H9 (cell line): ENCODE results near the gene HHAT. TPM values are rescaled to one million over a fixed set of nuclear protein-coding genes. Genes with fewer than 3 reads are reported as not detected.

Source experiments
- DNase-seq: peaks from one replicate; pipeline ENCODE4 v3.0.0-alpha.2; 2017
- H2AFZ ChIP-seq: one replicate; pipeline ENCODE4 v1.6.1; 2013; ENCODE audit warnings: mild to moderate bottlenecking, low read length, control low read depth, moderate library complexity
- H2AK5ac ChIP-seq: 2 replicates; pipeline ENCODE4 v1.6.1; 2013; ENCODE audit warnings: low read length, control low read depth, mixed read lengths; ENCODE audit not compliant: insufficient read length
- H2BK120ac ChIP-seq: one replicate; pipeline ENCODE4 v1.6.1; 2013; ENCODE audit warnings: low read depth, mild to moderate bottlenecking, low read length, control low read depth, inconsistent platforms; ENCODE audit not compliant: poor library complexity, severe bottlenecking
- H2BK12ac ChIP-seq: 2 replicates; pipeline ENCODE4 v1.6.1; 2013; ENCODE audit warnings: low read length, control low read depth, mixed read lengths, low read depth; ENCODE audit not compliant: insufficient read length
- H2BK15ac ChIP-seq: 2 replicates; pipeline ENCODE4 v1.6.1; 2013; ENCODE audit warnings: low read depth, low read length, control low read depth
- H2BK20ac ChIP-seq: one replicate; pipeline ENCODE4 v1.6.1; 2013; ENCODE audit warnings: low read depth, mild to moderate bottlenecking, low read length, control low read depth, inconsistent platforms; ENCODE audit not compliant: poor library complexity, severe bottlenecking
- H2BK5ac ChIP-seq: 2 replicates; pipeline ENCODE4 v1.6.1; 2013; ENCODE audit warnings: low read length, control low read depth, mixed read lengths; ENCODE audit not compliant: insufficient read length
- H3K14ac ChIP-seq: 2 replicates; pipeline ENCODE4 v1.6.1; 2013; ENCODE audit warnings: low read length, control low read depth; ENCODE audit not compliant: insufficient read depth
- H3K18ac ChIP-seq: 2 replicates; pipeline ENCODE4 v1.6.1; 2013; ENCODE audit warnings: low read depth, mild to moderate bottlenecking, mixed read lengths, low read length, control low read depth; ENCODE audit not compliant: insufficient read length
- H3K23ac ChIP-seq: 2 replicates; pipeline ENCODE4 v1.6.1; 2013; ENCODE audit warnings: low read length, control low read depth, mixed read lengths, low read depth; ENCODE audit not compliant: insufficient read length
- H3K23me2 ChIP-seq: 2 replicates; pipeline ENCODE4 v1.6.1; 2013; ENCODE audit warnings: low read depth, mild to moderate bottlenecking, mixed read lengths, low read length, control low read depth; ENCODE audit not compliant: insufficient read length, poor library complexity, severe bottlenecking
- H3K27ac ChIP-seq: 2 replicates; pipeline ENCODE4 v1.5.1; 2013; ENCODE audit warnings: low read length, control low read depth, mixed read lengths, low read depth; ENCODE audit not compliant: insufficient read length
- H3K27me3 ChIP-seq: 2 replicates; pipeline ENCODE4 v1.6.1; 2013; ENCODE audit warnings: low read length, control low read depth, inconsistent platforms; ENCODE audit not compliant: insufficient read depth
- H3K4ac ChIP-seq: 2 replicates; pipeline ENCODE4 v1.6.1; 2013; ENCODE audit warnings: low read depth, mild to moderate bottlenecking, control low read depth, inconsistent platforms, low read length, moderate library complexity
- H3K4me1 ChIP-seq: 2 replicates; pipeline ENCODE4 v1.6.1; 2013; ENCODE audit warnings: low read length, control low read depth, inconsistent platforms; ENCODE audit not compliant: insufficient read depth
- H3K4me2 ChIP-seq: 2 replicates; pipeline ENCODE4 v1.6.1; 2013; ENCODE audit warnings: low read length, control low read depth, mixed read lengths; ENCODE audit not compliant: insufficient read length, insufficient read depth
- H3K56ac ChIP-seq: 2 replicates; pipeline ENCODE4 v1.6.1; 2013; ENCODE audit warnings: low read depth, mild to moderate bottlenecking, mixed read lengths, low read length, control low read depth; ENCODE audit not compliant: insufficient read length
- H3K79me1 ChIP-seq: 2 replicates; pipeline ENCODE4 v1.6.1; 2013; ENCODE audit warnings: low read depth, mild to moderate bottlenecking, moderate library complexity, low read length, control low read depth, inconsistent platforms; ENCODE audit not compliant: insufficient read depth, poor library complexity, severe bottlenecking
- H3K79me2 ChIP-seq: 2 replicates; pipeline ENCODE4 v1.6.1; 2013; ENCODE audit warnings: low read length, control low read depth, inconsistent platforms; ENCODE audit not compliant: insufficient read depth
- H3K9ac ChIP-seq: 2 replicates; pipeline ENCODE4 v1.6.1; 2013; ENCODE audit warnings: low read length, control low read depth, mixed read lengths; ENCODE audit not compliant: insufficient read length; ENCODE audit errors: extremely low read depth
- H3K9me3 ChIP-seq: one replicate; pipeline ENCODE4 v1.6.1; 2013; ENCODE audit warnings: low read depth, low read length, inconsistent platforms; ENCODE audit not compliant: control insufficient read depth
- H3T11ph ChIP-seq: one replicate; pipeline ENCODE4 v1.6.1; 2013; ENCODE audit warnings: mild to moderate bottlenecking, low read length, control low read depth, inconsistent platforms
- H4K20me1 ChIP-seq: one replicate; pipeline ENCODE4 v1.6.1; 2013; ENCODE audit not compliant: control insufficient read depth, insufficient read length, insufficient read depth
- H4K5ac ChIP-seq: 2 replicates; pipeline ENCODE4 v1.6.1; 2013; ENCODE audit warnings: low read depth, mild to moderate bottlenecking, mixed read lengths, low read length, control low read depth; ENCODE audit not compliant: insufficient read length
- H4K8ac ChIP-seq: replicated peaks from 2 replicates; pipeline ENCODE4 v1.6.1; 2013; ENCODE audit warnings: low read length, control low read depth, mixed read lengths, low read depth; ENCODE audit not compliant: insufficient read length
- H4K91ac ChIP-seq: 2 replicates; pipeline ENCODE4 v1.6.1; 2013; ENCODE audit warnings: low read depth, mild to moderate bottlenecking, moderate library complexity, mixed read lengths, low read length, control low read depth; ENCODE audit not compliant: insufficient read length
- H3K27ac Mint-ChIP-seq, 3 experiments: 2 replicates in 2 of 3; 3 replicates in 1 of 3; pipeline ENCODE4 v1.8.0; 2020 to 2021; ENCODE audit warnings: mixed read lengths in 3 of 3, mild to moderate bottlenecking in 1 of 3, moderate library complexity in 1 of 3
- H3K27me3 Mint-ChIP-seq: 2 replicates; pipeline ENCODE4 v1.8.0; 2021; ENCODE audit warnings: low read depth, mild to moderate bottlenecking, moderate library complexity, mixed read lengths
- H3K36me3 Mint-ChIP-seq, 3 experiments: 2 replicates in 2 of 3; 3 replicates in 1 of 3; pipeline ENCODE4 v1.8.0; 2020 to 2021; ENCODE audit warnings: low read depth in 3 of 3, mixed read lengths in 3 of 3; ENCODE audit not compliant: insufficient read depth in 1 of 3
- H3K4me1 Mint-ChIP-seq, 2 experiments: 2 replicates each; pipeline ENCODE4 v1.8.0; 2020; ENCODE audit warnings: mixed read lengths in 2 of 2
- H3K4me3 Mint-ChIP-seq, 2 experiments: 2 replicates in 1 of 2; 3 replicates in 1 of 2; pipeline ENCODE4 v1.8.0; 2020 to 2021; ENCODE audit warnings: mild to moderate bottlenecking in 2 of 2, mixed read lengths in 2 of 2, moderate library complexity in 1 of 2
- H3K9me3 Mint-ChIP-seq, 2 experiments: 2 replicates in 1 of 2; 3 replicates in 1 of 2; pipeline ENCODE4 v1.8.0; 2020; ENCODE audit warnings: mild to moderate bottlenecking in 2 of 2, mixed read lengths in 2 of 2, moderate library complexity in 1 of 2
- CTCF ChIP-seq: fragments of 200-600 bp; sonication (generic); conservative IDR thresholded peaks from 3 replicates; pipeline ENCODE4 v1.8.0; 2021; ENCODE audit warnings: antibody characterized with exemption, mild to moderate bottlenecking
- WGBS: extraction: QIAGEN DNeasy Blood & Tissue Kit; methylation state at CpG from one replicate; pipeline ENCODE4 v1.1.7; 2013; ENCODE audit warnings: missing lambda C conversion rate, low lambda C conversion rate, mixed read lengths; ENCODE audit not compliant: insufficient read length; ENCODE audit errors: extremely low coverage; 5-methylcytosine and 5-hydroxymethylcytosine counted together
- total RNA-seq: library from RNA; stranded (reverse); gene quantifications from 2 replicates; pipeline ENCODE4 v1.2.1, GENCODE V29; 2021

HHAT gene
- total RNA-seq, 1 experiment from 2014 or later = 0.48 TPM

GRCh38 chr1:210700083-210700482 is 371.4 kb downstream of the HHAT start:
- Histone ChIP-seq H3K14ac (no peak overlapping the region), H2BK15ac (no peak overlapping the region)
- no peak overlapping the region for H3K4me3 Mint-ChIP-seq

More at GRCh38 chr1:210700083-210700482, 371.4 kb downstream of the HHAT start:
- Histone ChIP-seq H3K4ac (no peak overlapping the region), H4K8ac (no peak overlapping the region), H3K23ac (no peak overlapping the region), H2AK5ac (no peak overlapping the region), H3K18ac (no peak overlapping the region), H4K20me1 (no peaks in the 10 kb centered on the region), H2BK120ac (no peak overlapping the region), H3K9me3 (no peaks in the 10 kb centered on the region), H3K4me1 (no peaks in the 10 kb centered on the region), H4K5ac (no peak overlapping the region), H3K27me3 (no peaks in the 10 kb centered on the region), H2BK20ac (no peak overlapping the region), H3K56ac (no peak overlapping the region), H3K23me2 (no peaks in the 10 kb centered on the region), H3K27ac (no peak overlapping the region), H4K91ac (no peak overlapping the region), H2BK5ac (no peak overlapping the region), H3K79me2 (no peaks in the 10 kb centered on the region), H2AFZ (no peak overlapping the region), H3K79me1 (no peaks in the 10 kb centered on the region), H2BK12ac (no peak overlapping the region), H3T11ph (no peak overlapping the region), H3K9ac (no peak overlapping the region), H3K4me2 (no peak overlapping the region)
- Mint-ChIP-seq H3K36me3 (peaks cover 0 to 7% (median 0%) of the 10 kb centered on the region in 3 experiments; a peak in 2 of 7 replicates), H3K9me3 (no peaks in the 10 kb centered on the region; a peak in 1 of 5 replicates), H3K4me1 (peaks cover 10 to 17% of the 10 kb centered on the region in 2 experiments), H3K27me3 (no peaks in the 10 kb centered on the region), H3K27ac (no peak overlapping the region; a peak in 1 of 7 replicates)
- no peak for DNase-seq
- WGBS = no CpG with 5 or more reads among the region's 1 CpG
- no peak for TF ChIP-seq CTCF
